ENCODE results near the gene EZH1.
A peak's percentile ranks its signal among the peaks of the same experiment; 100 is the strongest.

Gene EZH1

GRCh38 chr17:42657824-42658588 lies 86.8 kb downstream of the EZH1 start:
- Mint-ChIP-seq H3K27me3 (ENCODE audit: low read depth, poor library complexity) (peaks cover 3% of the 10 kb centered on the region), H3K9me3 (peaks cover 14% of the 10 kb centered on the region), H3K4me1 (peaks cover 37% of the 10 kb centered on the region)

GRCh38 chr17:42655528-42655927 lies 89.3 kb downstream of the EZH1 start:
- Mint-ChIP-seq H3K9me3 (peaks cover 14% of the 10 kb centered on the region), H3K27ac (peak overlapping the region; percentile 8), H3K27me3 (ENCODE audit: low read depth, poor library complexity) (peaks cover 5% of the 10 kb centered on the region), H3K4me1 (peaks cover 35% of the 10 kb centered on the region), H3K36me3 (ENCODE audit: low read depth) (no peaks in the 10 kb centered on the region), H3K4me3 (no peak overlapping the region)
- no peak for TF ChIP-seq CTCF (IDR thresholded peaks at IDR 0.05)
- no peak for DNase-seq

More at GRCh38 chr17:42657824-42658588, 86.8 kb downstream of the EZH1 start:
- H3K27ac Mint-ChIP-seq = no peak overlapping the region
- DNase-seq = no peak
- peaks cover 7% of the 10 kb centered on the region for H3K36me3 Mint-ChIP-seq (ENCODE audit: low read depth)
- no peak for TF ChIP-seq CTCF (IDR thresholded peaks at IDR 0.05)
- H3K4me3 Mint-ChIP-seq = peak overlapping the region; percentile 65

- Mint-ChIP-seq H3K9me3 (peaks cover 14% of the 10 kb centered on the region), H3K27me3 (ENCODE audit: low read depth, poor library complexity) (peaks cover 8% of the 10 kb centered on the region), H3K27ac (peak overlapping the region; percentile 48), H3K4me3 (peak overlapping the region; percentile 75), H3K4me1 (peaks cover 21% of the 10 kb centered on the region), H3K36me3 (ENCODE audit: low read depth) (no peaks in the 10 kb centered on the region)
- no peak for TF ChIP-seq CTCF (IDR thresholded peaks at IDR 0.05)
- peak; percentile 31 for DNase-seq
Observed at GRCh38 chr17:42653179-42654124, 91.4 kb downstream of the EZH1 start.

GRCh38 chr17:42651392-42651791 lies 93.4 kb downstream of the EZH1 start:
- Mint-ChIP-seq H3K4me1 (peaks cover 21% of the 10 kb centered on the region), H3K4me3 (no peak overlapping the region), H3K27ac (no peak overlapping the region), H3K9me3 (no peaks in the 10 kb centered on the region), H3K27me3 (ENCODE audit: low read depth, poor library complexity) (peaks cover 13% of the 10 kb centered on the region), H3K36me3 (ENCODE audit: low read depth) (no peaks in the 10 kb centered on the region)
- DNase-seq = no peak
- no peak for TF ChIP-seq CTCF (IDR thresholded peaks at IDR 0.05)
